Daoy (cell line): ENCODE results near the gene HS3ST5. TPM values are rescaled to one million over a fixed set of nuclear protein-coding genes. Genes with fewer than 3 reads are reported as not detected.
"Not testable (repeated sequence)": the region's sequence is repeated elsewhere in the genome, so short reads cannot be mapped to it uniquely, and the experiment has no call there.

Experiments used
- DNase-seq: peaks from one replicate; pipeline ENCODE4 v3.0.0-alpha.2; 2015; ENCODE audit warnings: low read depth
- total RNA-seq: library from RNA; depleted of rRNA; stranded (reverse); fragments of >200 nt; shearing (Covaris generic); gene quantifications from 2 replicates; pipeline ENCODE4 v1.2.3, GENCODE V29; 2014

The HS3ST5 gene
- total RNA-seq, 1 experiment from 2014 or later: not detected

GRCh38 chr6:114090626-114091025 is 252.2 kb downstream of the HS3ST5 start:
- DNase-seq: no peak

GRCh38 chr6:114087496-114087895 is 255.3 kb downstream of the HS3ST5 start:
- no peak for DNase-seq

- peak; percentile 27 for DNase-seq
Measured at GRCh38 chr6:114085211-114085610, 257.6 kb downstream of the HS3ST5 start.

- peak; percentile 6 for DNase-seq
Measured at GRCh38 chr6:114084327-114084890, 258.4 kb downstream of the HS3ST5 start.

- no peak for DNase-seq
Measured at GRCh38 chr6:114083251-114083650, 259.6 kb downstream of the HS3ST5 start.

GRCh38 chr6:114081730-114082129 is 261.1 kb downstream of the HS3ST5 start:
- DNase-seq: no peak

GRCh38 chr6:114080891-114081510 is 261.8 kb downstream of the HS3ST5 start:
- no peak for DNase-seq

GRCh38 chr6:114080410-114080809 is 262.4 kb downstream of the HS3ST5 start:
- DNase-seq: not testable (repeated sequence)

- no peak for DNase-seq
Measured at GRCh38 chr6:114075777-114076176, 267.0 kb downstream of the HS3ST5 start.

GRCh38 chr6:114075300-114075699 is 267.5 kb downstream of the HS3ST5 start:
- DNase-seq: no peak

GRCh38 chr6:114068771-114069170 is 274.1 kb downstream of the HS3ST5 start:
- DNase-seq: no peak

- DNase-seq: no peak
Measured at GRCh38 chr6:114068116-114068515, 274.7 kb downstream of the HS3ST5 start.

GRCh38 chr6:114064862-114065261 is 278.0 kb downstream of the HS3ST5 start:
- DNase-seq: no peak

- DNase-seq: no peak
Measured at GRCh38 chr6:114063956-114064355, 278.9 kb downstream of the HS3ST5 start.

- DNase-seq: no peak
Measured at GRCh38 chr6:114062199-114062598, 280.6 kb downstream of the HS3ST5 start.

- DNase-seq: no peak
Measured at GRCh38 chr6:114061741-114062140, 281.1 kb downstream of the HS3ST5 start.

- no peak for DNase-seq
Measured at GRCh38 chr6:114061116-114061515, 281.7 kb downstream of the HS3ST5 start.

GRCh38 chr6:114058435-114058834 is 284.4 kb downstream of the HS3ST5 start:
- DNase-seq: no peak

GRCh38 chr6:114055763-114056162 is 287.1 kb downstream of the HS3ST5 start:
- no peak for DNase-seq

- no peak for DNase-seq
Measured at GRCh38 chr6:114055349-114055748, 287.5 kb downstream of the HS3ST5 start.

- DNase-seq: no peak
Measured at GRCh38 chr6:114053791-114054190, 289.0 kb downstream of the HS3ST5 start.

- DNase-seq: no peak
Measured at GRCh38 chr6:114052141-114052540, 290.7 kb downstream of the HS3ST5 start.

- no peak for DNase-seq
Measured at GRCh38 chr6:114051031-114051430, 291.8 kb downstream of the HS3ST5 start.
